Left ventricle myocardium superior (tissue), 1 donor: ENCODE measurements around the gene INSYN1. TPM values are rescaled to one million over a fixed set of nuclear protein-coding genes. Genes with fewer than 3 reads are reported as not detected.
A peak's percentile ranks its signal among the peaks of the same experiment; 100 is the strongest.

ENCODE experiments used
- ATAC-seq: fragments of 200-7000 bp; cut with Tn5 transposase; one replicate; pipeline ENCODE4 v1.9.1; 2020; ENCODE audit warnings: mild to moderate bottlenecking, moderate library complexity
- DNase-seq: peaks from one replicate; pipeline ENCODE4 v3.0.0-alpha.2; 2020
- intact Hi-C: fragments of 100-400 bp; cut with micrococcal nuclease; formaldehyde crosslinking; loops from one replicate; pipeline ENCODE4 v1.11.0; 2022
- total RNA-seq: library from RNA; stranded (reverse); fragmentation: NEBNext Ultra II Directional; extraction: Animal tissue kit (Norgen Biotek cat#: 25700); gene quantifications from one replicate; pipeline ENCODE4 v1.2.1, GENCODE V29; 2021
- donor health status: DM: no; HTN: yes; CAD: no; lungs with severe emphysema.

The INSYN1 gene
- total RNA-seq, 1 donor from 2014 or later = 168 TPM

DNA sequence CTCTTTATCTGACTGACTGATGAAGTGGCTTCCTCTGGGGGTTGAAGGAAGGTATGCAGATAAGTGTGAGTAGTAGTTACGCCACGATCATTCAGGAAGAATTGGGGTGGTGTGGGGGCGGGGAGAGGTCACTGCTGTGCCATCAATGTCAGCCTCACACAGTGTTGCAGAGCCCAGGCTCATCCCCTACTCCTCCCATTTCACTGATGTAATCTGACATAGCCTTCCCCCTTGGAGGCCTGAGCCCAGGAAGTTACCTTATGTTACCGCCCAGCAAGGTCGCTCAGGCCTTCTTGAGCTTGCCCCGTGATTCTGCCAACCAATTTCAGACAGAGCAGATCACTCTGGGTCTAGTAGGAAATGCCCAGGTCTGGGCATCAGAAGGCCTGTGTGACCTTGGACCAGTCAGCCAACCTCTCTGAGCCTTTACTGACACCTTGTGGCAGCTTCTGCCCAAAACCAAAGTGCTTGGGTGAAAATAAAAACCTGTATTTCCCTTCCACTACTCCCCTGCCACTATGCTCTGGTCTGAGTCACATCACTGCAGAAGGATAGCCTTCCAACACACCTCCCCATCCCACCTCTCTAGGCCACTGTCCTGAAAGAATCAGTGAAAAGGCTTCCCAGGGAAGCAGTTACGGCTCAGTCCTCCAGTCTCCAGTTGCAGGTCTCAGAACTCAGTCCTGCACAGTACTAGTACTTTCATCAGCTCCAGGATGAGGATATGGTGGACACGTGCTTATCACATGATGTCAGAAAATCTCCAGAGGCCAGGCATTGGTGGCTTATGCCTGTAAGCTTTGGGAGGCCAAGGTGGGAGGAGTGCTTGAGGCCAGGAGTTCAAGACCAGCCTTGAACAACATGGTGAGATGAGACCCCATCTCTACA lies 28.1 kb upstream of the INSYN1 start:
- DNase-seq = no peak
- peak; percentile 16 for ATAC-seq

DNA sequence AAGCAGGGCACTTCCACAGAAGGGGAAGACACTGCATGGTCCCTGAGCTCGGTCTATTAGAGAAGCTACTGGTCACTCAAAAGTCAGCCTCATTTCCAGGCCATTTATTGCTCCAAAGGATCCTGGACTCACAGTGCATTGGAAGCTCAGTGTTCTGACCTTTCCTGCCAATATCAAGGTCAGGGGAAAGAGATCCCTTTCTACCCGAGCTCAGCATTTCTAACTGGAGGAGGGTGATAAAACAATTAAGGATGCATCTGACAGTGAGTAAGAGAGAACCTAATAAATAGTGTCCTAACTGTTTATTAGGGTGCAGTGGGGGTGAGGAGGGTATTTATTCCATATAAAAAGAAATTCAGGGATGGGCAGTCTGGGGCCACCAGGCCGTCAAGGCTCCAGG lies 26.8 kb upstream of the INSYN1 start:
- intact Hi-C loops = no loop called here
- ATAC-seq (no peak), DNase-seq (no peak)

More for the DNA sequence above, 28.1 kb upstream of the INSYN1 start:
- intact Hi-C loops = no loop called here

DNA sequence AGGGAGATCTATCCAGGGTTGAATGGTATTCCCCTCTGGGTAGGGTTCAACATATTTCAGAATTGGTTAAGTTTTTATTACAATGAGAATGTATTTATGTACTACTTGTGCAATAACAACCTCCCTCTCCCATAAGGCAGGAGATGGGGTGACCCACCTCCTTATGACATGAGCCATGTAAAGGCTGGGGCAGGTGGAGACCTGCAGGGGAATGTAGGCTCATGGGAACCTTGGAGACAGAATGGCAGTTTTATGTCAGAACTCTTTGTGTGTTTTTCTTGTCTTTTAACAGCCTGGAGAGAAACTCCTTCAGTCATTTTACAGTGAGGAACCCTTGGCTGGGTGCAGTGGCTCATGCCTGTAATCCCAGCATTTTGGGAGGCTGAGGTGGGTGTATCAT lies 24.6 kb upstream of the INSYN1 start:
- DNase-seq (no peak), ATAC-seq (no peak)
- intact Hi-C loops = no loop called here

DNA sequence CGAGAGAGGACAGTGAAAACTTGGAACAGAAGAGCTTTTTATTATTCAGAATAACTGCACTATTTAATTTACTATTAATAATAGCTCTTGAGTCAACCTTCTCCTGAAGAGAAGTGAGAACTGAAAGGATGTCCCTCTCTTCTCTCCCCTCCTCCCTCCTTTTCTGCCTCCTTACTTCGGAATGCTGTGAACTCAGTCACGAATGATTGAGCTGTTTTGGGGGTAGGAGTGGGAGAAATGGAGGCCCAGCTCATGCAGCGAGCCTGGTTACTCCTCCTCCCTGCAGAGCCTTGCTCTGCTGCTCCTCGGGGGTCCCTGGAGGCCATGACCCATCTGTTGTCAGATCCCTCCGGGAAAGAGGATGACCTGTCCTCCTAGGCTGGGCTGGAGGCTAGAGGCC lies 20.3 kb upstream of the INSYN1 start:
- no peak for ATAC-seq
- intact Hi-C loops = no loop called here
- DNase-seq = no peak

DNA sequence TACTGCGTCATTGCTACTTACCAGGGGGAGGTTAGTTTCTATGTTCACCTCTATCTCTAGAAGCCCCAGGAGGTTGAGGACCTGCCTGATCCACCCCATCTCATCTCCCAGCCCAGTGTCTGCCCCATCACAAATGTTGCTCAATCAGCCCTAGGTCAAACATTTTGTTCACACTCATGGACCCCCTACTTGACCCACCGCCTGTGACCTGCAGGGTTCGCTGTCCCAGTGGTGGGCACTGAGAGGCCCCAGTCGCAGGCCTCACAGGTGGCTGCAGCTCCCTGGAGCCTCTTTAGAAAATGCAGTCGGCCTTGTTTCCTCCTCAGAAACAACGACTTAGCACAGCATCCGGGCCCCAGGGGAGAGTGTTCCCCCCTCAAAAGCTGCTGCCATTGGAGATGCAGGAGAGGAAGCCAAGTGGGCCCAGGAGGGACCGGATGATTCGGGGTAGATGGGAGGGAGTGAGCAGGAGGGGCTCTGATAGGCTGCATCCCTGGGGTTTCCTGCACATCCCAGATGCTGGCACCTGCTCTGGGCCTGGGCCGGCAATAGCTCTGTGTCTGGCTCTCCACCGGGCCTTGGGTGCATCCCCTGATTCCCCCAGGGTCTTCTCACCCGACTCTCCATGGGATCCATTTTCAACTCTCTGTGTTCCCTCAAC lies 18.4 kb upstream of the INSYN1 start:
- intact Hi-C loops = no loop called here
- ATAC-seq = no peak
- DNase-seq = no peak

DNA sequence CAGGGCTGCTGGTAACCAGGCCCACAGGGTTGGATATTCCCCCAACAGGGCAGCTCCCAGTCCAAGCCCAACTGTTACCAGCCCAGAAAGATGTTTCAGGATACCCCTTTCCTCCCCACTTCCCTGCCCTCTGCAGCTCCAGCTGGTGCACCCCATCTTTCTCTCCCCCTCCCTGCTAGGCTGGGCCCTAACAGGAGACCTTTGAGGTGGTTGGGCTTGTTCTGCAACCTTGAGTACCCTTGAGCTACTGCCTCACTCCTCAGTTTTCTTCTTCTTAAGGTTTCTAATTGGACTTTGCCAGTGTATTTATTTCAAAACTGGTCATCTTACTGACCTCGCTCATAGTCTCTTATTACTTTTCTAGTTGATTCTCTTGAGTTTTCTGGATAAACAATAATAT lies 16.9 kb upstream of the INSYN1 start:
- ATAC-seq (no peak), DNase-seq (no peak)
- intact Hi-C loops = no loop called here

DNA sequence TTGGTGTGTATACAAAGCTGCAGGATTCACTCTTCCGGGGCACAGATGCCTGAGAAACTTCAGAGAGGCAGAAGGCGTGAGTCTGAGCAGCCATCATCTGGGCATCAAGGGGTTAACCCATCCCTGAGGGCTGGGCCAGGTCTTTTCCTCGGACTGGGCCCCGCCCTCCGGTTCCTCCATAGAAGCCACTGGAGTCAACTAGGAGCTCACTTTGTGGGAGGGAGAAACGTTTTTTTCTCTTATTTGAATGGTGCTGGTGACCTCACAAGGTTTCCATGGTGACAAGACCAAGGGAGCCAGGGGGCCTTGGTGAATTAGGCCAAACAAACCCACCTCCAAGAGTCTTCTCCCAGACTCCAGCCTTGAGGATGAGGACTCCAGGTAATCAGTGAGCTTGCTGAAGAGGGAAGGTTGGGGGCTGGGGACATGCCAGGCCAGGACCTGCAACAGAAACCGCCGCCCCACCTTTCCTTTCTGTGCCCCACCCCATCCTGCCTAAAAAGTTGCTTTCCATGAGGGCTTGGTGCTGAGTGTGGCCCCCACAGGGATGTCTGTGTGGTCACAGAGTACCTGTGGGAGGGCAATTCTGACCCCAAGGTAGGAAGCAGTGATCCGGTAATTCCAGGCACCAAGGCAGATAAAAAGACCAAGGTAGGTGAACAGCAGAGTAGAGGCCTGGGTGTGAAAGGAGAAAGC lies 14.8 kb upstream of the INSYN1 start:
- intact Hi-C loops = no loop called here
- DNase-seq = no peak
- no peak for ATAC-seq

DNA sequence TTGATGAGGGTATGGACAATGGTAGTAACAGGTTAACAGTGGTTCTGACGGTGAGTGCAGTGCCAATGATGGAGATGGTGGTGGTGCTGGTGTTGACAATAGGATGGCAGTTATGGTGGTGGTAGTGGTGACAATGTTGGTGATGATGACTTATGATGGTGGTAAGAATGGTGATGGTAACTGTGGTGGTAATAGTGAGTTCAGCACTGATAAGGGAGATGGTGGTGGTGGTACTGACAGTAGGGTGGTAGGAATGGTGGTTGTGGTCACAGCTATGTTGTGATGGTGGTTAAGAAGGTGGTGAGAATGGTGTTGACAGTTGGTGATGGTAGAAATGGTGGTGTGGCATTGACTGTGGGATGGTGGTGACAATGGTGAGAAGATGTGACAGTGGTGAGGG lies 13.4 kb upstream of the INSYN1 start:
- DNase-seq = no peak
- intact Hi-C loops = no loop called here
- ATAC-seq = no peak

DNA sequence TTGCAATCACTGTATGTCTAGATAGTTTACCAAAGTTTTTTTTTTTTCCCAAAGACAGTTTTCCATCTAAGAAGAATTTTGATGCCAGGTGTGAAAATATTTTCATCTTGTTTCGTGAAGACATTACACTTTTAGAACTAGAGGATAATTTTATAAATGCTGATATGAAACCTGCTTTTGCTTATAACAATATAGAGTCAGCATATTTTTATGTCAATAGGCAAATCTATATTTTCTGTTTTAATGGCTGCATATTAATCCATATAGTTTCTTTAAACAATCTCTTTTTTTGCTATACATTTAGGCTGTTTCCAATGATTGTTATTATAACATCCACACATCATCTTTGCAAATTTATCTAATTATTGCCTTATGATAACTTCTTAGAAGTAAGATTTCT lies 12.6 kb upstream of the INSYN1 start:
- intact Hi-C loops = no loop called here
- no peak for ATAC-seq
- no peak for DNase-seq

DNA sequence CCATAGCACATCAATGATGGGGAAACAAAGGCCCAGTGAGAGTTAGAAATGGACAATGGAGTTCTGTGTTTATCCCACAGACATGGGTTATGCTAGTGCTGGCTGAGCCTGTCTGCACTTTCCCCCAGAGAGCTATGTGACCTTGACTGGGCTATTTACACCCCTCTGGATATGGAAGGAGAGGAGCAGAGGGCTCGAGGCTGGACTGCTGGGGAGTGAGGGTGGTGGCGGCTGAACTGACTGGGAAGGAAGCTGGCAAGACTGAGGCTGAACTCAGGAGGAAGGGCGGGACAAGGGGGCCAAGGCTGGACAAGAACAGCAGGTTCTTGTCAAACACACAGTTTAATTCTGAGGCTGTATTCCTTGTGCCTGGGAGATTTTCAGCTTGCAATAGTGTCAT lies 10.8 kb upstream of the INSYN1 start:
- DNase-seq (no peak), ATAC-seq (peak; percentile 87)
- intact Hi-C loops = no loop called here

DNA sequence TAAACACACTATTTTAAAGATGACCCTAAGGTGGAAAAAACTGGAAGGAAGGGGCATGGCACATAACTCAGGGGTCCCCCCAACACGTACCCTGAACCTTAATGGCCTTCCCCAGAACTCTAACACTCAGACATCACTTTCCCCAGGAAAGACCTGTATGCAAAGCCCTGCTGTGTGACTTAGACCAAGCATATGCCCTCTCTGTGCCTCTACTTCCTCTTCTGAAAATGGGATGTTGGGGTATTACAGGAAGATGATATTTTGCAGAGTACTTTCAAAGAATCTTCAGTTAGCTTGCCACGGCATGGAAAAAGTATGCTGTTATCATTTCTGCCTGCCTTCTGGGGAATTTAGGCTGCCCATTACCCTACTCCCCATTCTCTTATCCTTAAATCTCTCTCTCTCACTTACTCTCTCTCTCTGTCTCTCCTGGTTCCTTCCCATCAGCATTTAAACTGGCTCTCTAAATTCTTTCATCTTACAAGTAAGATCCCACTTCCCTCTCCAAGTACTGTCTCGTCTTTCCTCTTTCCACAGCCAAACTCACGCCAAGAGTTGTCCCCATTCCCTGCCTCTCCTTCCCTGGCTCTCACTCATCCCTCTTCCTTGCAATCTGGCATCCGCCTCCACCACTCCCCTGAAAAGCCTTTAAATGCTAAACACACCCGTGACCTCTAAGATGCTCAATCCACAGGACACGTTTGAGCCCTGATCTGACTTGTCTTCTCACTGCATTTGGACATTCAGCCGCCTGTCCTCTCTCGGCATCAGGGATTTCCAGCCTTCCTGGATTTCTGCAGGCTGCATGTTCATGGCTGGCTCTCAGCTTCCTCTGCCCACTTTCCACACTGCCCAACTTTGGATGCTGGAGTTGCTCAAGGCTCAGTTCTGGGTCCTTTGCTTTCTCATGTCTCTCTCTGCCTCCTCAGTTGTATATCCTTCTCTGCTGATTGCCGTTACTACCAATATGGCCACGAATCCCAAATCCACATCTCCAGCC lies 7.5 kb upstream of the INSYN1 start:
- intact Hi-C loops = no loop called here
- DNase-seq (no peak), ATAC-seq (no peak)

DNA sequence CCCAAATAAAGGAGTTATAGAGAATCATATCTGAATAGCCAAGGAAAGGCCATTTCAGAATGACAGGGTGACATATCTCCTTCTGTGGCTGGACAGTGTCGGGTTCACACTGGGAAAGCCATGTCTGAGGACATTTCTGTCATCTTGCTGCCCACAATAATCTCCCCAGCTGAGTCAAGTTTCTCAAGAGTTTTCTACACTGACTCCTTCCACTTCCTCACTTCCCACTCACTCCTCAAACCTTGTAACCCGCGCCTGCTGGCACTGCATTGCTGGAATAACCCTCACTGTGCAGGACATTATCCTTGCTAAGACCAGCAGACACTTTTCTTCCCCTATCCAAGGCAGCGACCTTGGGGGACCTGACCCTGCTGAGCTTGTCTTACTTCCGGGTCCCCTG lies 5.3 kb upstream of the INSYN1 start:
- intact Hi-C loops = no loop called here
- ATAC-seq = no peak
- no peak for DNase-seq

DNA sequence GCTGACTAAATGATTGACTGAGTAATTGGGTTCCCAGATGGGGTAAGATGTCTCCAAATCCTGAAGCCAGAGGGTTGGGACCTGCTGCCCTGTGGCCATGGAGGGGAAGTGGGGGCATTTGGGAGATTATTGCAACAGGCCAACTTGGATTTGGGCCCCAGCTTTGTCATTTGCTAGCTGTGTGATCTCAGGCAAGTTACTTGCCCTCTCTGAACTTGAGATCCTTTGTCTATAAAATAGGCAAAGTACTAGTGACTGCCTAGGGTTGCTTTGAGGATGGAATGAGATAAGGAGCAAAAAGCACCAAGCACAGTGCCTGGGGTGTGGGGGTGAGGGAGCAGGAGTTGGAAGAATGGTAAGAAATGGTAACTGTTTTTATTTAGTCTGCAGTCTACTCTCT lies 4.4 kb upstream of the INSYN1 start:
- ATAC-seq = no peak
- intact Hi-C loops = no loop called here

DNA sequence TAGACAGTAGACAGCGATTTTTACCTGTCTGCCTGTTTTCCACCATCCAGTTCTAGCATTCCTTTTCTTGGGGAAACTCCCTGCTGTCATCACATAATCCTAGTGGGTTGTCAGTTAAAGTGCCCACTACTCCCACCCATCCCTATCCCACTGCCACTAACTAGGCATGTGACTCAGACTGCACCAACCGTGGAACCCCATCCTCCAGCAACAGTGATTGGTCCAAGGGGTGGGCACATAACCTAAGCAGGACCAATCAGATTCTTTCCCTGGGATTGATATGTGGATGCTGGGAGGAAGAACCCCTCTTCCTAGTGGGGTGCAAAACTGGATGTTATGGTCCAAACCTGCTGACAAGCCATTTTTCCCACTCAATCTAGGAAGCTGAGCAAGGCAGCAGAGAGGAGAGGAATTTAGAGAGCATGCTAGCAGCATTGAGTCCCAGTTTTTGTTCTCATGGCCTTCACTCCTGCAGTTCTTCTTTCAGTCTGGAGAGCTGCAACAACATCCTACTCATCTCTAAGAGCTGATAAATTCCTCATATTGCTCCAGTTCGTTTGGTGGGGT lies 3.9 kb upstream of the INSYN1 start:
- DNase-seq (no peak), ATAC-seq (no peak)
- intact Hi-C loops = no loop called here

More for the DNA sequence above, 4.4 kb upstream of the INSYN1 start:
- no peak for DNase-seq

DNA sequence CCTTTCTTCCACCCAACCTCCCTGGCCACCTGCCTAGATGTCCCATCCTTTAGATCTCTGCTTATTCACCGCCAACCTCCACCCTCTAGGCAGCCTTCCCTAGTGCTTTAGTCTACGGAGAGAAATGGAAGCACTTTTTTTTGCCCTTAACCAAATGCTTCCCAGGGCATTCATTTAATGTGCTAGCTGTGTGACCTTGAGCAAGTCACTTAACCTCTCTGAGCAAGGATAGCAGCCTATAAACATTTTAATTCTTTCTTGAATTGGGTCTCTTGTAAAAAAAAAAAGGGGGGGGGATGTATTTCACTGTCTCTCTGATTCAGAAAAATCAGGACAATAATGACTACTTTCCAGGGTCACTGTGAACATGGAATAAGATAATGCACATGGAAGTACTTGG lies 3.2 kb upstream of the INSYN1 start:
- ATAC-seq (no peak), DNase-seq (no peak)
- intact Hi-C loops = no loop called here

DNA sequence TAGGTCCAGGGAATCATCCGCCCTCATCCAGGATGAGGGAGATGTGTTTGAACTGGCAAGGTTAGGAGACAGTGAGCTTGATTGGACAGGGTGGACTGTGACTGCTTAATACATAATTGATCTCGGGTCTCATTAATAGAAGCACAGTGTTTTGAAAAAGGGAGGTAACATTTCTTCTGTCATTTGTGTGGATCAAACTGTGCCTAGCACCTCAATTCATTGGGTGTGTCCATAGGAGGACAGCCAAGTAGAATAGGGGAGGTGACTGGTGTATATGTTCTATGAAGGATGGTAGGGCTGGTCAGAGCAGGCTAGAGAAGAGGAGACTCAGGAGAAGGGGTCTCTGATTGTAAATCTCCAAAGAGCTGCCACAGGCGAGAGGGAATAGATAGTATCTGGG lies 2.8 kb upstream of the INSYN1 start:
- DNase-seq (no peak), ATAC-seq (no peak)
- intact Hi-C loops = no loop called here

DNA sequence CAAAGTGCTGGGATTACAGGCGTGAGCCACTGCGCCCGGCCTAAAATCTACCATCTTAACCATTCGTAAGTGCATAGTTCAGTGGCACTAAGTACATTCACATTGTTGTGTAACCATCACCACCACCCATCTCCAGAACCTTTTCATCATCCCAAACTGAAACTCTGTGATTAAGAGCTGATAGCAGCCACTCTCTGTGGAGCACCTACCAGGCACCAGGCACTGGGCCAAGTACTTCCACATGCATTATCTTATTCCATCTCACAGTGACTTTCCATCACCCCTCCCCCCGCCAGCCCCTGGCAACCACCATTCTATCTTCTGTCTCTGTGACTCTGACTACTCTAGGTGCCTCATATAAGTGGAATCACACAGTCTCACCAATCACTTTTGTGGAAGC lies 2.3 kb upstream of the INSYN1 start:
- intact Hi-C loops = no loop called here
- DNase-seq (no peak), ATAC-seq (no peak)

DNA sequence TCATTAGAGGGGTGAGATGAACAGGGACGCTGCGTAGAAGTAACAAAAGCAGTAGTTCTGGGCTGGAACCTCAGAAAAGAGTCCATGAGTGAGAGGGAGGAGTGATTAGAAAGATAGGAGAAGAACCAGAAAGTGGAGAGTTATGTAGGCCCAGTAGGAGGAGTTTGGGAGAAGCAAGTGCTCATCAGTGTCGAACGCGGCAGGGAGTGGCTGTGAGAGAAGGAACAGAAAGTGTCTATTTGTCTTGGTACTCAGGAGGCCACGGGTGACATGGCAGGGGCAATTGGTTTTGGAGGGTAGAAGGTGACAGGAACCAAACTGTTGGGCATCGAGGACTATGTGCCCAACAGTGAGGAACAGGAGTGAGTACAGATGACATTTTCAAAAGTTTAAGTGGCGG lies 1.3 kb upstream of the INSYN1 start:
- ATAC-seq = no peak
- DNase-seq = no peak
- intact Hi-C loops = no loop called here

DNA sequence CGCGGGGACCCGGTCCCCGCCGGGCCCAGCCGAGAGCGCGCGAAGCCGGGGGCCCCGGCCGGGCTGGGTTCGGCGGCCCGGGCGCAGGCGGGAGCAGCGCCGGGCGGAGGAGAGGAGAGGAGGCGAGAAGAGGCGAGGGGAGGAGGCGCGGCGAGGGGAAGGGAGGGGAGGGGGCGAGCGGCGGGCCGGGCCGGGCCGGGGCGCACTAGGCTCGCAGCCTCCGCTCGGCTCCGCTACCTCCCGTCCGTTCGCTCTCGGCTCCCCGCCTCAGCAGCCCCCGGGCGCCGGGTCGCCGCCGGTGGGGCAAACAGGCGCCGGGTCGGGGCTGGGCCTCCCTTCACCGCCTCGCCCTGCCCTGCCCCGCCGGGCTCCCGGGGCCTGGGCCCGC lies 351 bp downstream of the INSYN1 start:
- ATAC-seq (peak; percentile 53), DNase-seq (peak; percentile 49)
- intact Hi-C loops = no loop called here
